NCI-H526 treated with DMSO at 0.1 percent for 48 hours (cell line): ENCODE measurements around the gene GNG13.
"Not testable (repeated sequence)": the region's sequence is repeated elsewhere in the genome, so short reads cannot be mapped to it uniquely, and the experiment has no call there.

ENCODE experiments used
- DNase-seq: peaks from one replicate; lab custom pipeline; 2025; lab: John Stamatoyannopoulos, UW

GNG13 gene

GRCh38 chr16:831571-832413, 31.3 kb upstream of the GNG13 start:
- DNase-seq, result no peak

GRCh38 chr16:830871-831570, 30.5 kb upstream of the GNG13 start:
- DNase-seq, result no peak

- DNase-seq, result no peak
Measured at GRCh38 chr16:830107-830870, 29.8 kb upstream of the GNG13 start.

- no peak for DNase-seq
Measured at GRCh38 chr16:828891-829290, 28.4 kb upstream of the GNG13 start.

GRCh38 chr16:827513-827912, 27.0 kb upstream of the GNG13 start:
- no peak for DNase-seq

- no peak for DNase-seq
Measured at GRCh38 chr16:825341-826061, 25.0 kb upstream of the GNG13 start.

- DNase-seq, result no peak
Measured at GRCh38 chr16:824601-825000, 24.1 kb upstream of the GNG13 start.

GRCh38 chr16:824194-824593, 23.7 kb upstream of the GNG13 start:
- DNase-seq, result no peak

- DNase-seq, result no peak
Measured at GRCh38 chr16:822909-823297, 22.4 kb upstream of the GNG13 start.

GRCh38 chr16:822174-822908, 21.8 kb upstream of the GNG13 start:
- no peak for DNase-seq

GRCh38 chr16:821751-822150, 21.2 kb upstream of the GNG13 start:
- DNase-seq, result no peak

GRCh38 chr16:820748-821147, 20.2 kb upstream of the GNG13 start:
- no peak for DNase-seq

- DNase-seq, result not testable (repeated sequence)
Measured at GRCh38 chr16:820044-820408, 19.5 kb upstream of the GNG13 start.

- no peak for DNase-seq
Measured at GRCh38 chr16:819336-820043, 19.0 kb upstream of the GNG13 start.

- DNase-seq, result no peak
Measured at GRCh38 chr16:818592-818991, 18.1 kb upstream of the GNG13 start.

- no peak for DNase-seq
Measured at GRCh38 chr16:818132-818531, 17.6 kb upstream of the GNG13 start.

- DNase-seq, result no peak
Measured at GRCh38 chr16:817001-817906, 16.7 kb upstream of the GNG13 start.

- DNase-seq, result no peak
Measured at GRCh38 chr16:815861-816260, 15.3 kb upstream of the GNG13 start.

GRCh38 chr16:814974-815373, 14.4 kb upstream of the GNG13 start:
- no peak for DNase-seq

- DNase-seq, result no peak
Measured at GRCh38 chr16:813916-814412, 13.4 kb upstream of the GNG13 start.
